HCT116 (cell line): Measurements from ENCODE around the gene C20orf141.

Experiments used
- EGR1 ChIP-seq: IDR thresholded peaks from 2 replicates; pipeline ENCODE4 v1.6.1; 2012; ENCODE audit warnings: low read depth
- EZH2 ChIP-seq: fragments of 200-600 bp; sonication (generic); IDR thresholded peaks from 2 replicates; pipeline ENCODE4 v1.6.1; 2017; ENCODE audit warnings: antibody characterized with exemption, mixed run types
- EZH2phosphoT487 ChIP-seq: fragments of 200-600 bp; IDR thresholded peaks from 2 replicates; pipeline ENCODE4 v1.6.1; 2018; ENCODE audit warnings: antibody characterized with exemption, borderline replicate concordance
- JUND ChIP-seq: IDR thresholded peaks from 2 replicates; pipeline ENCODE4 v1.6.1; 2012
- POLR2A ChIP-seq: IDR thresholded peaks from 2 replicates; pipeline ENCODE4 v1.7.0; 2011; ENCODE audit warnings: borderline replicate concordance; ENCODE audit not compliant: insufficient read depth, insufficient read length; ENCODE audit errors: extremely low read depth
- POLR2AphosphoS5 ChIP-seq: IDR thresholded peaks from 2 replicates; pipeline ENCODE4 v1.6.1; 2011; ENCODE audit warnings: mild to moderate bottlenecking, low read depth, low read length, moderate library complexity
- RAD21 ChIP-seq: IDR thresholded peaks from 2 replicates; pipeline ENCODE4 v1.6.1; 2012; ENCODE audit warnings: low read depth, mild to moderate bottlenecking
- SIN3A ChIP-seq: IDR thresholded peaks from 2 replicates; pipeline ENCODE4 v1.6.1; 2012; ENCODE audit warnings: low read depth
- SRF ChIP-seq: IDR thresholded peaks from 2 replicates; pipeline ENCODE4 v1.6.1; 2012; ENCODE audit warnings: low read depth
- TCF7L2 ChIP-seq: IDR thresholded peaks from 2 replicates; pipeline ENCODE4 v1.7.0; 2011; ENCODE audit warnings: borderline replicate concordance, inconsistent platforms; ENCODE audit not compliant: insufficient read depth, insufficient read length; ENCODE audit errors: extremely low read depth
- ZNF274 ChIP-seq: fragments of 200-500 bp; sonication (Bioruptor generic); IDR thresholded peaks from 2 replicates; pipeline ENCODE4 v1.6.1; 2014; ENCODE audit warnings: mild to moderate bottlenecking, low read depth, low read length, inconsistent platforms
- TF ChIP-seq, protein P1 (sequence below), 3 experiments: fragments of 200-600 bp in 1 of 3; sonication (generic) in 1 of 3; IDR thresholded peaks in 2 of 3; conservative IDR thresholded peaks in 1 of 3; 2 replicates each; pipeline ENCODE4 v1.5.1; 2012 to 2017; ENCODE audit warnings: low read depth in 2 of 3, low read length in 2 of 3, antibody characterized with exemption in 1 of 3, borderline replicate concordance in 1 of 3, control low read depth in 1 of 3, mild to moderate bottlenecking in 1 of 3, mixed read lengths in 1 of 3, mixed run types in 1 of 3, moderate library complexity in 1 of 3; ENCODE audit not compliant: insufficient read depth in 1 of 3
- TF ChIP-seq, protein P2 (sequence below): IDR thresholded peaks from 2 replicates; pipeline ENCODE4 v1.6.1; 2012

DNA sequence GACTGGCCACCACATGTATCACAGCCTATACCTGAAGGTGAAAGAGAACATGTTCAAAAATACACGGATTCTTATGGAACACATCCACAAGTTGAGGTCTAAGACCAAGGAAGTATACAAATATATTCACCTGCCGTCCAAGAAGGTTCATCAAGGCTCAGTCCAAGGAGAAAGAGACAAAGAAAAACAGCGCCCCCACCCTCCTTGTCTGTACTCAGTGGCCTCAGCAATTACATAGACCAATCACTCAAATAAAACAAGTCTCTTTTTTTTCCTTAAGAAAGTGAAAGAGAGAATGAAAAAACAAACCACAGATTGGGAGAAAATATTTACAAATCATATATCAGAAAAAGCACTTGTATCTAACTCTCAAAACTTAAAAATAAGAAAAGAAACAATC is 33.8 kb upstream of the C20orf141 start:
- TF ChIP-seq POLR2A (no peak), EZH2 (no peak), SRF (no peak), POLR2AphosphoS5 (no peak), ZNF274 (no peak), SIN3A (no peak), EZH2phosphoT487 (no peak), JUND (no peak), EGR1 (no peak), RAD21 (no peak), TCF7L2 (no peak)
- TF ChIP-seq, protein P1, sequence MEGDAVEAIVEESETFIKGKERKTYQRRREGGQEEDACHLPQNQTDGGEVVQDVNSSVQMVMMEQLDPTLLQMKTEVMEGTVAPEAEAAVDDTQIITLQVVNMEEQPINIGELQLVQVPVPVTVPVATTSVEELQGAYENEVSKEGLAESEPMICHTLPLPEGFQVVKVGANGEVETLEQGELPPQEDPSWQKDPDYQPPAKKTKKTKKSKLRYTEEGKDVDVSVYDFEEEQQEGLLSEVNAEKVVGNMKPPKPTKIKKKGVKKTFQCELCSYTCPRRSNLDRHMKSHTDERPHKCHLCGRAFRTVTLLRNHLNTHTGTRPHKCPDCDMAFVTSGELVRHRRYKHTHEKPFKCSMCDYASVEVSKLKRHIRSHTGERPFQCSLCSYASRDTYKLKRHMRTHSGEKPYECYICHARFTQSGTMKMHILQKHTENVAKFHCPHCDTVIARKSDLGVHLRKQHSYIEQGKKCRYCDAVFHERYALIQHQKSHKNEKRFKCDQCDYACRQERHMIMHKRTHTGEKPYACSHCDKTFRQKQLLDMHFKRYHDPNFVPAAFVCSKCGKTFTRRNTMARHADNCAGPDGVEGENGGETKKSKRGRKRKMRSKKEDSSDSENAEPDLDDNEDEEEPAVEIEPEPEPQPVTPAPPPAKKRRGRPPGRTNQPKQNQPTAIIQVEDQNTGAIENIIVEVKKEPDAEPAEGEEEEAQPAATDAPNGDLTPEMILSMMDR (IDR thresholded peaks at IDR 0.05 in 2 of 3, conservative IDR thresholded peaks at IDR 0.05 in 1 of 3; ENCODE audit: borderline replicate concordance in 1 of 3, insufficient read depth in 1 of 3, low read depth in 2 of 3, low read length in 2 of 3): peak in 2 of 3 experiments; percentile 17 to 23; a peak in 1 of 6 replicates
- TF ChIP-seq, protein P2, sequence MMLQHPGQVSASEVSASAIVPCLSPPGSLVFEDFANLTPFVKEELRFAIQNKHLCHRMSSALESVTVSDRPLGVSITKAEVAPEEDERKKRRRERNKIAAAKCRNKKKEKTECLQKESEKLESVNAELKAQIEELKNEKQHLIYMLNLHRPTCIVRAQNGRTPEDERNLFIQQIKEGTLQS: no peak
